ENCODE data around the gene EIPR1.

EIPR1 gene

DNA sequence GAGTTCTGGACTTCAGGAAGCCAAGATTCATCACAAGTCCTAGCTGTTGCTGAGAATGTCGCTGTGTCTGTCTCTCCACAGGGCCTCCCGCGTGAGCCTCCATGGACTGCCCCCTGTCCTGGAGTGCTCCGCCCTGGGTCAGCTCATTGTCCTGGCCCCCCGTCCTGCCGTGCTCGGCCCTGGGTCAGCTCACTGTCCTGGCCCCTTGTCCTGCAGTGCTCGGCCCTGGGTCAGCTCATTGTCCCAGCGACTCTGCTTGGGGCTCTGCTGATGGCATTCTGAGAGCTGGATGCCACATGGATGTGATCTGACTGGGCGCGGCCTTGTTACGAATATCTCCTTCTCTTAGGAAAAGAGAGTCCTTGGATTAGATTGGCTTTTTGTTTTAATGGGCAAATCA, 78.5 kb downstream of the EIPR1 start:
- DNase-seq (ENCODE audit: insufficient read length) (no peak), FAIRE-seq (no peak)
- TF ChIP-seq POLR2A (IDR thresholded peaks at IDR 0.05; ENCODE audit: low read depth, low read length) (no peak), TAF1 (IDR thresholded peaks at IDR 0.05; ENCODE audit: borderline replicate concordance, low read depth, low read length) (no peak), POLR2AphosphoS5 (IDR thresholded peaks at IDR 0.05; ENCODE audit: low read depth, low read length) (no peak)

GRCh38 chr2:3298191-3298590, 79.4 kb downstream of the EIPR1 start:
- DNase-seq (ENCODE audit: insufficient read length) (no peak), FAIRE-seq (peak; percentile 36)
- TF ChIP-seq POLR2A (IDR thresholded peaks at IDR 0.05; ENCODE audit: low read depth, low read length) (no peak), TAF1 (IDR thresholded peaks at IDR 0.05; ENCODE audit: borderline replicate concordance, low read depth, low read length) (no peak), POLR2AphosphoS5 (IDR thresholded peaks at IDR 0.05; ENCODE audit: low read depth, low read length) (no peak)

- FAIRE-seq (no peak), DNase-seq (ENCODE audit: insufficient read length) (no peak)
- TF ChIP-seq POLR2A (IDR thresholded peaks at IDR 0.05; ENCODE audit: low read depth, low read length) (no peak), POLR2AphosphoS5 (IDR thresholded peaks at IDR 0.05; ENCODE audit: low read depth, low read length) (no peak), TAF1 (IDR thresholded peaks at IDR 0.05; ENCODE audit: borderline replicate concordance, low read depth, low read length) (no peak)
Measured at GRCh38 chr2:3297523-3297922, 80.1 kb downstream of the EIPR1 start.

DNA sequence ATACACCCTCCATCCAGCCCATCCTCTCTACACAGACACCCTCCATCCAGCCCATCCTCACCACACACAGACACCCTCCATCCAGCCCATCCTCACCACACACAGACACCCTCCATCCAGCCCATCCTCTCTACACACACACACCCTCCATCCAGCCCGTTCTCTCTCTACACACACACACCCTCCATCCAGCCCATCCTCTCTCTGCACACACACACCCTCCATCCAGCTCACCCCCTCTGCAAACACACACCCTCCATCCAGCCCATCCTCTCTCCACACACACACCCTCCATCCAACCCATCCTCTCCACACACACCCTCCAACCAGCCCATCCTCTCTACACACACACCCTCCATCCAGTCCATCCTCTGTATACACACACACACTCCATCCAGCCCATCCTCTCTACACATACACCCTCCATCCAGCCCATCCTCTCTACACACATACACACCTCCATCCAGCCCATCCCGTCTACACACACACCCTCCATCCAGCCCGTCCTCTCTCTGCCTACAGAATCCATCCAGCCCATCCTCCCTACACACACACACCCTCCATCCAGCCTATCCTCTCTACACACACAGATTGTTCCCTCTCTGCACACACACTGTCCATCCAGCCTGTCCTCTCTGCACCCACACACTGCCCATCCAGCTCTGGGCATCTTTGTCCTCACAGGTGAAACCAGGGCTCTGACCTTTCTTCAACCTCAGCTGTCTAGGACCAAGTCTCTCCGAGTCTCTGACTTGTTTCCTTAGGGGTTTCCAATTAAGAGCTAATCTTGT, 81.2 kb downstream of the EIPR1 start:
- TF ChIP-seq TAF1 (IDR thresholded peaks at IDR 0.05; ENCODE audit: borderline replicate concordance, low read depth, low read length) (no peak), POLR2A (IDR thresholded peaks at IDR 0.05; ENCODE audit: low read depth, low read length) (no peak), POLR2AphosphoS5 (IDR thresholded peaks at IDR 0.05; ENCODE audit: low read depth, low read length) (no peak)
- DNase-seq (ENCODE audit: insufficient read length): no peak

DNA sequence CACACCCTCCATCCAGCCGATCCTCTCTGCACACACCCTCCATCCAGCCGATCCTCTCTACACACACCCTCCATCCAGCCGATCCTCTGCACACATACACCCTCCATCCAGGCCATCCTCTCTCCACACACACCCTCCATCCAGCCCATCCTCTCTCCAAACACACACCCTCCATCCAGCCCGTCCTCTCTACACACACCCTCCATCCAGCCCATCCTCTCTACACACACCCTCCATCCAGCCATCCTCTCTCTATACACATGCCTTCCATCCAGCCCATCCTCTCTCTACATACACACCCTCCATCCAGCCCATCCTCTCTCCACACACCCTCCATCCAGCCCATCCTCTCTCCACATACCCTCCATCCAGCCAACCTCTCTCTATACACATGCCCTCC, 83.1 kb downstream of the EIPR1 start:
- TF ChIP-seq TAF1 (IDR thresholded peaks at IDR 0.05; ENCODE audit: borderline replicate concordance, low read depth, low read length) (no peak), POLR2A (IDR thresholded peaks at IDR 0.05; ENCODE audit: low read depth, low read length) (no peak), POLR2AphosphoS5 (IDR thresholded peaks at IDR 0.05; ENCODE audit: low read depth, low read length) (no peak)
- no peak for FAIRE-seq
- DNase-seq (ENCODE audit: insufficient read length): no peak

More for the DNA sequence above, 81.2 kb downstream of the EIPR1 start:
- FAIRE-seq: no peak

DNA sequence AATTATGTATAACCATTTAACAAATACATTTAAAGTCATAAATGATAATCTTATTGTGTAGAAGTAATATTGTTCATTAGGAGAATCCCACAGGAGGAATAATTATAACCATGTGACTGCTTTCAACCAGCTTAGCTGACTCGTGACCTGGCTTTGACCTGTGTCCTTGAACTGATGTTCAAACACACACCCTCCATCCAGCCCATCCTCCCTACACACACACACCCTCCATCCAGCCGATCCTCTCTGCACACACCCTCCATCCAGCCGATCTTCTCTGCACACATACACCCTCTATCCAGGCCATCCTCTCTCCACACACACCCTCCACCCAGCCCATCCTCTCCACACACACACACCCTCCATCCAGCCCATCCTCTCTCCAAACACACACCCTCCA, 83.5 kb downstream of the EIPR1 start:
- no peak for DNase-seq (ENCODE audit: insufficient read length)
- TF ChIP-seq TAF1 (IDR thresholded peaks at IDR 0.05; ENCODE audit: borderline replicate concordance, low read depth, low read length): no peak
- no peak for TF ChIP-seq POLR2A (IDR thresholded peaks at IDR 0.05; ENCODE audit: low read depth, low read length)
- TF ChIP-seq POLR2AphosphoS5 (IDR thresholded peaks at IDR 0.05; ENCODE audit: low read depth, low read length): no peak
- no peak for FAIRE-seq

DNA sequence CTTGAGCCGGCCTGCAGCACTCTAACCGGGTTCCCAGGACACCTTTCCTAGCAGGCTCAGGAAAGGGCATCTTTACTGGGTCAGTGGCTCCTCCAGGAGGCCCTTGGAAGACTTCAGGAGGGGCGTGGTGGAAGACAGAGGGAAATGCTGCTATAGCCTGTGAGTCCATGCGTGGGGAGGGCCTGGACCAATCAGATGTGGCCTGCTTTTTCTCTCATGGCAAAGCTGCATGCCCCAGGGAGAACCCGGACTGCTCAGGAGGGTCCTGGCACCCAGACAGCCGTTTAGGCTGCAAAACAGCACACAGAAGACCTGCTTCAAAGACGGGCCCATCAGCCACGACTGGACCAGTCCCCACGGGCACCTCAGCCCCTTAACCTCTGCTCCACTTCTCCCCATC, 84.4 kb downstream of the EIPR1 start:
- TF ChIP-seq POLR2A (IDR thresholded peaks at IDR 0.05; ENCODE audit: low read depth, low read length) (no peak), POLR2AphosphoS5 (IDR thresholded peaks at IDR 0.05; ENCODE audit: low read depth, low read length) (no peak), TAF1 (IDR thresholded peaks at IDR 0.05; ENCODE audit: borderline replicate concordance, low read depth, low read length) (no peak)
- DNase-seq (ENCODE audit: insufficient read length): no peak

GRCh38 chr2:3292416-3292815, 85.2 kb downstream of the EIPR1 start:
- DNase-seq (ENCODE audit: insufficient read length): no peak
- TF ChIP-seq TAF1 (IDR thresholded peaks at IDR 0.05; ENCODE audit: borderline replicate concordance, low read depth, low read length): no peak
- TF ChIP-seq POLR2AphosphoS5 (IDR thresholded peaks at IDR 0.05; ENCODE audit: low read depth, low read length): no peak
- TF ChIP-seq POLR2A (IDR thresholded peaks at IDR 0.05; ENCODE audit: low read depth, low read length): no peak
- no peak for FAIRE-seq

More for the DNA sequence above, 84.4 kb downstream of the EIPR1 start:
- no peak for FAIRE-seq

DNA sequence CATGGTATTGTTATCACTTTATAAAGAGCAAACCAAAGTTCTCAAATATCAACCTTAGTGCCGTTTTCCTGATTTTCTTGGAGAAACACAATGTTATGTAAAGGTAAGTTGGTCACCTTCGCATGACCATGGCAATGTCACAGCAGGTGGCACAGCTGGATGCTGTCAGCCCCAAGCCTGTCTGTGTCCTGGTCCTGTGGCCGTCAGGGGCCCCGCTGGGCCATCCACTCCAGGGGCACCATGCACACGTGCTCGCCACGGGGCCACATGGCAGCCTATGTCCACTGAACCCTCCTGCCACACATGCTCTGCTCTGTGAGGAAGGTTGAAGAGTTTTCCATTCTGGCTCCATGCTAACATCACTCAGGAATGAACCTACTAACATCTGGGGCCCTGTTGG, 85.9 kb downstream of the EIPR1 start:
- no peak for DNase-seq (ENCODE audit: insufficient read length)
- FAIRE-seq: no peak
- TF ChIP-seq TAF1 (IDR thresholded peaks at IDR 0.05; ENCODE audit: borderline replicate concordance, low read depth, low read length) (no peak), POLR2AphosphoS5 (IDR thresholded peaks at IDR 0.05; ENCODE audit: low read depth, low read length) (no peak), POLR2A (IDR thresholded peaks at IDR 0.05; ENCODE audit: low read depth, low read length) (no peak)

- TF ChIP-seq POLR2A (IDR thresholded peaks at IDR 0.05; ENCODE audit: low read depth, low read length): no peak
- no peak for TF ChIP-seq TAF1 (IDR thresholded peaks at IDR 0.05; ENCODE audit: borderline replicate concordance, low read depth, low read length)
- no peak for TF ChIP-seq POLR2AphosphoS5 (IDR thresholded peaks at IDR 0.05; ENCODE audit: low read depth, low read length)
- FAIRE-seq (no peak), DNase-seq (ENCODE audit: insufficient read length) (no peak)
Measured at GRCh38 chr2:3291113-3291512, 86.5 kb downstream of the EIPR1 start.

GRCh38 chr2:3290655-3291054, 87.0 kb downstream of the EIPR1 start:
- no peak for FAIRE-seq

GRCh38 chr2:3289971-3290370, 87.6 kb downstream of the EIPR1 start:
- no peak for DNase-seq (ENCODE audit: insufficient read length)
- FAIRE-seq: no peak

More at GRCh38 chr2:3290655-3291054, 87.0 kb downstream of the EIPR1 start:
- TF ChIP-seq POLR2AphosphoS5 (IDR thresholded peaks at IDR 0.05; ENCODE audit: low read depth, low read length) (no peak), TAF1 (IDR thresholded peaks at IDR 0.05; ENCODE audit: borderline replicate concordance, low read depth, low read length) (no peak), POLR2A (IDR thresholded peaks at IDR 0.05; ENCODE audit: low read depth, low read length) (no peak)
- no peak for DNase-seq (ENCODE audit: insufficient read length)

More at GRCh38 chr2:3289971-3290370, 87.6 kb downstream of the EIPR1 start:
- TF ChIP-seq POLR2A (IDR thresholded peaks at IDR 0.05; ENCODE audit: low read depth, low read length) (no peak), POLR2AphosphoS5 (IDR thresholded peaks at IDR 0.05; ENCODE audit: low read depth, low read length) (no peak), TAF1 (IDR thresholded peaks at IDR 0.05; ENCODE audit: borderline replicate concordance, low read depth, low read length) (no peak)
